ENCODE measurements around the gene SCARF2.

- TF ChIP-seq POLR2AphosphoS5 (IDR thresholded peaks at IDR 0.05) (peak in 1 of 3 donors; percentile 36), CTCF (IDR thresholded peaks at IDR 0.05 in 8 of 11, conservative IDR thresholded peaks at IDR 0.05 in 3 of 11) (no peak), POLR2A (IDR thresholded peaks at IDR 0.05) (no peak)
These were observed 12.6 kb downstream of the SCARF2 start for GRCh38 chr22:20424932-20425565.

All from spleen (tissue), 7 donors.